ENCODE measurements around the gene RABEP2. TPM values are rescaled to one million over a fixed set of nuclear protein-coding genes. Genes with fewer than 3 reads are reported as not detected.
A peak's percentile ranks its signal among the peaks of the same experiment; 100 is the strongest.
"Not testable (repeated sequence)": the region's sequence is repeated elsewhere in the genome, so short reads cannot be mapped to it uniquely, and the experiment has no call there.

The RABEP2 gene
- total RNA-seq, 1 experiment from 2014 or later, result 17.6 TPM

DNA sequence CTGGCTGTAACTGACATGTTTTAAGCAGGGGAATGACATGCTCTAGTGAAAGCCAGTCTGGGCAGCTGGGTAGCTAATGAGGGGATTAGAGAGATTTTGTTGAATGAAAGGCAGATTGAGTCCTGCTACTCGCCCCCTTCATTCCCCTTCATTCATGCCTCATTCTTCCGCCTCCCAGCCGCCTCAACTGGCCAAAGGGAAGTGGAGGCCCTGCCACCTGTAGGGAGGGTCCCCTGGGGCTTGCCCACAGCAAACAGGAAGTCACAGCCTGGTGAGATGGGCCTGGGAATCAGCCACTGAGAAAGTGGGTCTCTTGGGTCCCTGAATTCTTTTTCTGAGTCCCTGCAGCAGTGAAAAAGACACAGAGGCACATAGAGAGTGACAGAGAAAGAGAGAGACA lies 5.6 kb upstream of the RABEP2 start:
- H3K27ac ChIP-seq (ENCODE audit: low read depth, low read length, poor library complexity, severe bottlenecking), result peak overlapping the region; percentile 46
- H3K4me1 ChIP-seq (ENCODE audit: insufficient read depth, low read length, poor library complexity, severe bottlenecking), result peaks cover 7% of the 10 kb centered on the region
- ChIA-PET CTCF (no interaction called here), POLR2A (ENCODE audit: low non-redundant PET) (interaction anchor here (0.6 kb wide), 1 partner anchor 96 kb away, joined by 4 read pairs; no protein-coding TSS in a partner anchor)
- no peaks in the 10 kb centered on the region for H3K9me3 ChIP-seq (ENCODE audit: low read depth, low read length, poor library complexity, severe bottlenecking)
- no TSS peak for BruUV-seq (replicated peaks)
- H3K36me3 ChIP-seq (ENCODE audit: insufficient read depth, low read length, poor library complexity, severe bottlenecking), result no peaks in the 10 kb centered on the region
- intact Hi-C loops (cut with micrococcal nuclease; ENCODE audit: unreplicated experiment), result no loop called here
- no peaks in the 10 kb centered on the region for H3K27me3 ChIP-seq (replicated peaks; ENCODE audit: insufficient read depth, low read depth, low read length, poor library complexity)
- peak; percentile 39 for DNase-seq (ENCODE audit: low spot score)
- no peak overlapping the region for H3K4me3 ChIP-seq (ENCODE audit: low read depth, low read length, poor library complexity, severe bottlenecking)
- TF ChIP-seq EZH2 (IDR thresholded peaks at IDR 0.05; ENCODE audit: borderline replicate concordance, low read depth, low read length, poor library complexity, severe bottlenecking), result no peak
- TF ChIP-seq, protein P1, sequence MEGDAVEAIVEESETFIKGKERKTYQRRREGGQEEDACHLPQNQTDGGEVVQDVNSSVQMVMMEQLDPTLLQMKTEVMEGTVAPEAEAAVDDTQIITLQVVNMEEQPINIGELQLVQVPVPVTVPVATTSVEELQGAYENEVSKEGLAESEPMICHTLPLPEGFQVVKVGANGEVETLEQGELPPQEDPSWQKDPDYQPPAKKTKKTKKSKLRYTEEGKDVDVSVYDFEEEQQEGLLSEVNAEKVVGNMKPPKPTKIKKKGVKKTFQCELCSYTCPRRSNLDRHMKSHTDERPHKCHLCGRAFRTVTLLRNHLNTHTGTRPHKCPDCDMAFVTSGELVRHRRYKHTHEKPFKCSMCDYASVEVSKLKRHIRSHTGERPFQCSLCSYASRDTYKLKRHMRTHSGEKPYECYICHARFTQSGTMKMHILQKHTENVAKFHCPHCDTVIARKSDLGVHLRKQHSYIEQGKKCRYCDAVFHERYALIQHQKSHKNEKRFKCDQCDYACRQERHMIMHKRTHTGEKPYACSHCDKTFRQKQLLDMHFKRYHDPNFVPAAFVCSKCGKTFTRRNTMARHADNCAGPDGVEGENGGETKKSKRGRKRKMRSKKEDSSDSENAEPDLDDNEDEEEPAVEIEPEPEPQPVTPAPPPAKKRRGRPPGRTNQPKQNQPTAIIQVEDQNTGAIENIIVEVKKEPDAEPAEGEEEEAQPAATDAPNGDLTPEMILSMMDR (conservative IDR thresholded peaks at IDR 0.05; ENCODE audit: low read depth, low read length), result no peak

DNA sequence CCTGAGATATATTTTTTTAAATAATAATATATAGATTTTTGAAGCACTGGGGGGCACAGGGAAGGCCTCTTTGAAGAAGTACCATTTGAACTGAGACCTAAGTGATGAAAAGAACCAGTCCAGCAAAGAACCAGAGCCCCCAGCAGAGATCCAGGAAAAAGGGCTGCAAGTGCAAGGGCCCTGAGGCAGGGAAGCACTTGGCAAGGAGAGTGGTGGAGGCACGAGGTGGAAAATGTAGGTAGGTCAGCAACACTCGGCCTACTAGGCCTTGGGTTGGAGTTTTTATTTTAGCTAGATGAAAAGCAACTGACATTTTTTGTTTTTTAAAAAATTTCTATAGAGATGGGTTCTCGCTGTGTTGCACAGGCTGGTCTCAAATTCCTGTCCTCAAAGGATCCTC lies 5.2 kb upstream of the RABEP2 start:
- POLR2A ChIA-PET (ENCODE audit: low non-redundant PET), result interaction anchor here (0.6 kb wide), 1 partner anchor 95 kb away, joined by 4 read pairs; no protein-coding TSS in a partner anchor

DNA sequence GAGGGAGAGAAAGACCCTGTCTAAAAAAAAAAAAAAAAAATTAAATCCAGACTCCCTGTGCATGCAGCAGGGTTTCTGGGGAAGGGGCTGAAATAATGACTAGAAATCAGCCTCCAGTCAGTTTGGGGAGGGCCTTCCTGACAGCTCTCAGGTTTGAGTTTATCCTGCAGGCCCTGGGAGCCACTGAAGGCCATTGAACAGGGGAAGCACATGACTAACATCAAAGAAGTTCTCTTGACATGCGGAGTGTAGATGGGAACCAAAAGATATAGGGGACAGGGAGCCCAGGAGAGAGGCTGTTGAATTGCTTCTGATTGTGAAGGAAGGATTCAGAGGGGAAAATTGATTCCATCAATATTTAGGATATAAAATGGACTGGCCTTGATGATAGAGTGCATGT lies 2.8 kb upstream of the RABEP2 start:
- no TSS peak for BruUV-seq (replicated peaks)
- Histone ChIP-seq H3K9me3 (ENCODE audit: low read depth, low read length, poor library complexity, severe bottlenecking) (no peaks in the 10 kb centered on the region), H3K4me1 (ENCODE audit: insufficient read depth, low read length, poor library complexity, severe bottlenecking) (peaks cover 7% of the 10 kb centered on the region), H3K4me3 (ENCODE audit: low read depth, low read length, poor library complexity, severe bottlenecking) (no peak overlapping the region), H3K36me3 (ENCODE audit: insufficient read depth, low read length, poor library complexity, severe bottlenecking) (no peaks in the 10 kb centered on the region), H3K27me3 (replicated peaks; ENCODE audit: insufficient read depth, low read depth, low read length, poor library complexity) (no peaks in the 10 kb centered on the region), H3K27ac (ENCODE audit: low read depth, low read length, poor library complexity, severe bottlenecking) (no peak overlapping the region)
- intact Hi-C loops (cut with micrococcal nuclease; ENCODE audit: unreplicated experiment), result loop anchor here (10.0 kb wide), 1 partner anchor 53 kb away; the partner anchor contains the start of gene ATP2A1
- CTCF ChIA-PET, result no interaction called here
- POLR2A ChIA-PET (ENCODE audit: low non-redundant PET), result interaction anchor here (0.6 kb wide), 1 partner anchor 14 kb away, joined by 5 read pairs; no protein-coding TSS in a partner anchor
- TF ChIP-seq EZH2 (IDR thresholded peaks at IDR 0.05; ENCODE audit: borderline replicate concordance, low read depth, low read length, poor library complexity, severe bottlenecking), result no peak
- TF ChIP-seq, protein P1 (conservative IDR thresholded peaks at IDR 0.05; ENCODE audit: low read depth, low read length), result no peak
- no peak for DNase-seq (ENCODE audit: low spot score)

More for the DNA sequence above, 5.2 kb upstream of the RABEP2 start:
- H3K36me3 ChIP-seq (ENCODE audit: insufficient read depth, low read length, poor library complexity, severe bottlenecking), result no peaks in the 10 kb centered on the region
- no TSS peak for BruUV-seq (replicated peaks)
- intact Hi-C loops (cut with micrococcal nuclease; ENCODE audit: unreplicated experiment), result no loop called here
- no peaks in the 10 kb centered on the region for H3K27me3 ChIP-seq (replicated peaks; ENCODE audit: insufficient read depth, low read depth, low read length, poor library complexity)
- peaks cover 7% of the 10 kb centered on the region for H3K4me1 ChIP-seq (ENCODE audit: insufficient read depth, low read length, poor library complexity, severe bottlenecking)
- H3K27ac ChIP-seq (ENCODE audit: low read depth, low read length, poor library complexity, severe bottlenecking), result peak overlapping the region; percentile 46
- H3K9me3 ChIP-seq (ENCODE audit: low read depth, low read length, poor library complexity, severe bottlenecking), result no peaks in the 10 kb centered on the region
- no peak for DNase-seq (ENCODE audit: low spot score)
- no peak overlapping the region for H3K4me3 ChIP-seq (ENCODE audit: low read depth, low read length, poor library complexity, severe bottlenecking)
- CTCF ChIA-PET, result no interaction called here
- TF ChIP-seq EZH2 (IDR thresholded peaks at IDR 0.05; ENCODE audit: borderline replicate concordance, low read depth, low read length, poor library complexity, severe bottlenecking), result no peak
- TF ChIP-seq, protein P1 (conservative IDR thresholded peaks at IDR 0.05; ENCODE audit: low read depth, low read length), result no peak

DNA sequence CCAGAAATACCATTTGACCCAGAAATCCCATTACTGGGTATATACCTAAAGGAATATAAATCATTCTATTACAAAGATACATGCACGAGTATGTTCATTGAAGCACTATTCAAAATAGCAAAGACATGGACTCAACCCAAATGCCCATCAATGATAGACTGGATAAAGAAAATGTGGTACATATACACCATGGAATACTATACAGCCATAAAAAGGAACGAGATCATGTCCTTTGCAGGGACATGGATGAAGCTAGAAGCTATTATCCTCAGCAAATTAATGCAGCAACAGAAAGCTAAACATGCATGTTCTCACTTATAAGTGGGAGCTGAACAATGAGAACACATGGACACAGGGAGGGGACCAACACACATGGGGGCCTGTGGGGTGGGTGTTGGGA lies 1.2 kb upstream of the RABEP2 start:
- H3K27me3 ChIP-seq (replicated peaks; ENCODE audit: insufficient read depth, low read depth, low read length, poor library complexity); DNase-seq (ENCODE audit: low spot score); H3K9me3 ChIP-seq (ENCODE audit: low read depth, low read length, poor library complexity, severe bottlenecking); H3K36me3 ChIP-seq (ENCODE audit: insufficient read depth, low read length, poor library complexity, severe bottlenecking); BruUV-seq (replicated peaks); H3K4me1 ChIP-seq (ENCODE audit: insufficient read depth, low read length, poor library complexity, severe bottlenecking); POLR2A ChIA-PET (ENCODE audit: low non-redundant PET); H3K27ac ChIP-seq (ENCODE audit: low read depth, low read length, poor library complexity, severe bottlenecking); H3K4me3 ChIP-seq (ENCODE audit: low read depth, low read length, poor library complexity, severe bottlenecking); CTCF ChIA-PET: not testable (repeated sequence)
- intact Hi-C loops (cut with micrococcal nuclease; ENCODE audit: unreplicated experiment), result loop anchor here (10.0 kb wide), 1 partner anchor 51 kb away; the partner anchor contains the start of gene ATP2A1
